ENCODE results near the gene EXOG. TPM values are rescaled to one million over a fixed set of nuclear protein-coding genes. Genes with fewer than 3 reads are reported as not detected.

EXOG gene
- total RNA-seq, 1 experiment from 2014 or later: 33.2 TPM

- no peak overlapping the region for H3K27ac ChIP-seq (ENCODE audit: low read length)
- DNase-seq: no peak
- no peaks in the 10 kb centered on the region for H4K20me1 ChIP-seq (ENCODE audit: insufficient read depth, low read depth, low read length)
- no peaks in the 10 kb centered on the region for H3K36me3 ChIP-seq (ENCODE audit: insufficient read depth, low read length)
- H3K27me3 ChIP-seq (ENCODE audit: low read length): no peaks in the 10 kb centered on the region
- H3K4me3 ChIP-seq (ENCODE audit: low read length): no peak overlapping the region
- H3K79me2 ChIP-seq (ENCODE audit: low read length): no peaks in the 10 kb centered on the region
- no peak overlapping the region for H3K9ac ChIP-seq (ENCODE audit: low read length)
- no peak overlapping the region for H3K4me2 ChIP-seq (ENCODE audit: low read depth, low read length, poor library complexity, severe bottlenecking)
- H3K9me3 ChIP-seq (ENCODE audit: low read length): no peaks in the 10 kb centered on the region
- no peaks in the 10 kb centered on the region for H3K9me2 ChIP-seq (replicated peaks; ENCODE audit: insufficient read depth, low read length)
- H3K4me1 ChIP-seq (ENCODE audit: low read length): no peaks in the 10 kb centered on the region
- no peak overlapping the region for H2AFZ ChIP-seq (ENCODE audit: low read length)
Measured at GRCh38 chr3:38489766-38490165, 6.4 kb upstream of the EXOG start.

- Histone ChIP-seq H3K79me2 (ENCODE audit: low read length) (no peaks in the 10 kb centered on the region), H3K27ac (ENCODE audit: low read length) (no peak overlapping the region), H3K9me3 (ENCODE audit: low read length) (no peaks in the 10 kb centered on the region), H3K27me3 (ENCODE audit: low read length) (no peaks in the 10 kb centered on the region), H2AFZ (ENCODE audit: low read length) (no peak overlapping the region), H3K4me1 (ENCODE audit: low read length) (no peaks in the 10 kb centered on the region), H3K4me3 (ENCODE audit: low read length) (no peak overlapping the region), H3K9me2 (replicated peaks; ENCODE audit: insufficient read depth, low read length) (no peaks in the 10 kb centered on the region), H3K9ac (ENCODE audit: low read length) (no peak overlapping the region), H4K20me1 (ENCODE audit: insufficient read depth, low read depth, low read length) (no peaks in the 10 kb centered on the region), H3K4me2 (ENCODE audit: low read depth, low read length, poor library complexity, severe bottlenecking) (no peak overlapping the region), H3K36me3 (ENCODE audit: insufficient read depth, low read length) (no peaks in the 10 kb centered on the region)
- no peak for DNase-seq
Measured at GRCh38 chr3:38490281-38491030, 5.7 kb upstream of the EXOG start.

- Histone ChIP-seq H3K27me3 (ENCODE audit: low read length) (no peaks in the 10 kb centered on the region), H2AFZ (ENCODE audit: low read length) (no peak overlapping the region), H3K4me3 (ENCODE audit: low read length) (no peak overlapping the region), H4K20me1 (ENCODE audit: insufficient read depth, low read depth, low read length) (no peaks in the 10 kb centered on the region), H3K27ac (ENCODE audit: low read length) (no peak overlapping the region), H3K9ac (ENCODE audit: low read length) (no peak overlapping the region), H3K4me1 (ENCODE audit: low read length) (no peaks in the 10 kb centered on the region; the same call in 1 of the 2 replicates), H3K36me3 (ENCODE audit: insufficient read depth, low read length) (no peaks in the 10 kb centered on the region), H3K79me2 (ENCODE audit: low read length) (no peaks in the 10 kb centered on the region), H3K4me2 (ENCODE audit: low read depth, low read length, poor library complexity, severe bottlenecking) (no peak overlapping the region), H3K9me2 (replicated peaks; ENCODE audit: insufficient read depth, low read length) (no peaks in the 10 kb centered on the region), H3K9me3 (ENCODE audit: low read length) (no peaks in the 10 kb centered on the region)
- no peak for DNase-seq
Measured at GRCh38 chr3:38491215-38491614, 4.9 kb upstream of the EXOG start.

GRCh38 chr3:38493031-38493430, 3.1 kb upstream of the EXOG start:
- Histone ChIP-seq H3K9me2 (replicated peaks; ENCODE audit: insufficient read depth, low read length) (no peaks in the 10 kb centered on the region; the same call in 1 of the 2 replicates), H3K4me2 (ENCODE audit: low read depth, low read length, poor library complexity, severe bottlenecking) (no peak overlapping the region), H3K27me3 (ENCODE audit: low read length) (no peaks in the 10 kb centered on the region), H2AFZ (ENCODE audit: low read length) (no peak overlapping the region), H3K9ac (ENCODE audit: low read length) (no peak overlapping the region), H3K36me3 (ENCODE audit: insufficient read depth, low read length) (peaks cover 5% of the 10 kb centered on the region; the same call in 1 of the 2 replicates), H3K79me2 (ENCODE audit: low read length) (peaks cover 17% of the 10 kb centered on the region), H3K9me3 (ENCODE audit: low read length) (no peaks in the 10 kb centered on the region), H3K4me1 (ENCODE audit: low read length) (peaks cover 11% of the 10 kb centered on the region), H3K27ac (ENCODE audit: low read length) (no peak overlapping the region), H3K4me3 (ENCODE audit: low read length) (no peak overlapping the region), H4K20me1 (ENCODE audit: insufficient read depth, low read depth, low read length) (no peaks in the 10 kb centered on the region)
- no peak for DNase-seq

- Histone ChIP-seq H3K36me3 (ENCODE audit: insufficient read depth, low read length) (peaks cover 32% of the 10 kb centered on the region), H4K20me1 (ENCODE audit: insufficient read depth, low read depth, low read length) (no peaks in the 10 kb centered on the region), H3K9ac (ENCODE audit: low read length) (peak overlapping the region; percentile 93), H3K9me2 (replicated peaks; ENCODE audit: insufficient read depth, low read length) (no peaks in the 10 kb centered on the region; the same call in 1 of the 2 replicates), H3K9me3 (ENCODE audit: low read length) (no peaks in the 10 kb centered on the region), H3K27me3 (ENCODE audit: low read length) (no peaks in the 10 kb centered on the region), H3K4me3 (ENCODE audit: low read length) (peak overlapping the region; percentile 91), H3K79me2 (ENCODE audit: low read length) (peaks cover 40% of the 10 kb centered on the region), H3K27ac (ENCODE audit: low read length) (peak overlapping the region; percentile 77), H2AFZ (ENCODE audit: low read length) (peak overlapping the region; percentile 82; the same call in 1 of the 2 replicates), H3K4me1 (ENCODE audit: low read length) (peaks cover 23% of the 10 kb centered on the region), H3K4me2 (ENCODE audit: low read depth, low read length, poor library complexity, severe bottlenecking) (peak overlapping the region; percentile 80)
- DNase-seq: peak; percentile 62
Measured at GRCh38 chr3:38497031-38497430, 891 bp downstream of the EXOG start.

GRCh38 chr3:38500688-38501417, 4.7 kb downstream of the EXOG start:
- Histone ChIP-seq H3K9me2 (replicated peaks; ENCODE audit: insufficient read depth, low read length) (no peaks in the 10 kb centered on the region; the same call in 1 of the 2 replicates), H4K20me1 (ENCODE audit: insufficient read depth, low read depth, low read length) (no peaks in the 10 kb centered on the region)

GRCh38 chr3:38507120-38507519, 11.0 kb downstream of the EXOG start:
- H4K20me1 ChIP-seq (ENCODE audit: insufficient read depth, low read depth, low read length): no peaks in the 10 kb centered on the region
- peaks cover 69% of the 10 kb centered on the region for H3K36me3 ChIP-seq (ENCODE audit: insufficient read depth, low read length)
- H2AFZ ChIP-seq (ENCODE audit: low read length): no peak overlapping the region
- H3K4me3 ChIP-seq (ENCODE audit: low read length): no peak overlapping the region
- H3K27me3 ChIP-seq (ENCODE audit: low read length): no peaks in the 10 kb centered on the region
- H3K9ac ChIP-seq (ENCODE audit: low read length): no peak overlapping the region
- H3K79me2 ChIP-seq (ENCODE audit: low read length): no peaks in the 10 kb centered on the region
- no peaks in the 10 kb centered on the region for H3K9me3 ChIP-seq (ENCODE audit: low read length)
- no peak for DNase-seq
- H3K4me2 ChIP-seq (ENCODE audit: low read depth, low read length, poor library complexity, severe bottlenecking): no peak overlapping the region
- no peak overlapping the region for H3K27ac ChIP-seq (ENCODE audit: low read length)
- H3K4me1 ChIP-seq (ENCODE audit: low read length): no peaks in the 10 kb centered on the region
- H3K9me2 ChIP-seq (replicated peaks; ENCODE audit: insufficient read depth, low read length): no peaks in the 10 kb centered on the region

More at GRCh38 chr3:38500688-38501417, 4.7 kb downstream of the EXOG start:
- DNase-seq: no peak
- H3K27ac ChIP-seq (ENCODE audit: low read length): no peak overlapping the region
- no peak overlapping the region for H3K4me2 ChIP-seq (ENCODE audit: low read depth, low read length, poor library complexity, severe bottlenecking)
- no peaks in the 10 kb centered on the region for H3K27me3 ChIP-seq (ENCODE audit: low read length)
- peaks cover 23% of the 10 kb centered on the region for H3K4me1 ChIP-seq (ENCODE audit: low read length)
- H3K79me2 ChIP-seq (ENCODE audit: low read length): peaks cover 40% of the 10 kb centered on the region
- no peak overlapping the region for H3K9ac ChIP-seq (ENCODE audit: low read length)
- no peak overlapping the region for H2AFZ ChIP-seq (ENCODE audit: low read length)
- no peak overlapping the region for H3K4me3 ChIP-seq (ENCODE audit: low read length)
- peaks cover 58% of the 10 kb centered on the region for H3K36me3 ChIP-seq (ENCODE audit: insufficient read depth, low read length)
- H3K9me3 ChIP-seq (ENCODE audit: low read length): no peaks in the 10 kb centered on the region

- Histone ChIP-seq H3K79me2 (ENCODE audit: low read length) (no peaks in the 10 kb centered on the region), H3K9me3 (ENCODE audit: low read length) (no peaks in the 10 kb centered on the region), H4K20me1 (ENCODE audit: insufficient read depth, low read depth, low read length) (no peaks in the 10 kb centered on the region), H2AFZ (ENCODE audit: low read length) (no peak overlapping the region), H3K36me3 (ENCODE audit: insufficient read depth, low read length) (peaks cover 58% of the 10 kb centered on the region; the same call in 1 of the 2 replicates), H3K27ac (ENCODE audit: low read length) (no peak overlapping the region), H3K9ac (ENCODE audit: low read length) (no peak overlapping the region), H3K27me3 (ENCODE audit: low read length) (no peaks in the 10 kb centered on the region), H3K9me2 (replicated peaks; ENCODE audit: insufficient read depth, low read length) (no peaks in the 10 kb centered on the region), H3K4me2 (ENCODE audit: low read depth, low read length, poor library complexity, severe bottlenecking) (no peak overlapping the region), H3K4me3 (ENCODE audit: low read length) (no peak overlapping the region), H3K4me1 (ENCODE audit: low read length) (no peaks in the 10 kb centered on the region)
- no peak for DNase-seq
Measured at GRCh38 chr3:38509732-38510131, 13.6 kb downstream of the EXOG start.

Data from Karpas-422 (cell line).